NCI-H510A treated with DMSO at 0.1 percent for 48 hours (cell line): Measurements from ENCODE around the gene PCDHB7.
"Not testable (repeated sequence)": the region's sequence is repeated elsewhere in the genome, so short reads cannot be mapped to it uniquely, and the experiment has no call there.

Experiments used
- DNase-seq: peaks from one replicate; lab custom pipeline; 2025; lab: John Stamatoyannopoulos, UW

PCDHB7 gene

DNA sequence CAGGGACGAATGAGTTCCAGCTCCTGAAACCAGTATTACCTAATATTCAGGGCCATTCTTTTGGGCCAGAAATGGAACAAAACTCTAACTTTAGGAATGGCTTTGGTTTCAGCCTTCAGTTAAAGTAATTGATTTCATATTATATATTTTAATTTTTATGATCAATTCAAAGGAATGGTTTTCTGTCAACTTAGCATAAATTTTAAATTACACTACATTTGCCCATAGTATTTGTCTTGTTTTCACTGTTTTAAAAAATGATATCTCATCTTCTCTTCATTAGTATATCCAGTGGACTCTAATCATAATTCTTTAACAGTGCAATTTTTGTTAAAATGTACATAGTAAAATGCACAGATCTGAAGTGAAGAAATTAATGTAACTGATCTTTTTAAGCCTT lies 7.9 kb downstream of the PCDHB7 start:
- DNase-seq, result no peak

GRCh38 chr5:141182248-141182647 lies 9.8 kb downstream of the PCDHB7 start, which contains the start of gene PCDHB16:
PCDHB16 (plus strand) TSS chr5:141182387; CDS start chr5:141182560, 173 bp downstream.
- no peak for DNase-seq

DNA sequence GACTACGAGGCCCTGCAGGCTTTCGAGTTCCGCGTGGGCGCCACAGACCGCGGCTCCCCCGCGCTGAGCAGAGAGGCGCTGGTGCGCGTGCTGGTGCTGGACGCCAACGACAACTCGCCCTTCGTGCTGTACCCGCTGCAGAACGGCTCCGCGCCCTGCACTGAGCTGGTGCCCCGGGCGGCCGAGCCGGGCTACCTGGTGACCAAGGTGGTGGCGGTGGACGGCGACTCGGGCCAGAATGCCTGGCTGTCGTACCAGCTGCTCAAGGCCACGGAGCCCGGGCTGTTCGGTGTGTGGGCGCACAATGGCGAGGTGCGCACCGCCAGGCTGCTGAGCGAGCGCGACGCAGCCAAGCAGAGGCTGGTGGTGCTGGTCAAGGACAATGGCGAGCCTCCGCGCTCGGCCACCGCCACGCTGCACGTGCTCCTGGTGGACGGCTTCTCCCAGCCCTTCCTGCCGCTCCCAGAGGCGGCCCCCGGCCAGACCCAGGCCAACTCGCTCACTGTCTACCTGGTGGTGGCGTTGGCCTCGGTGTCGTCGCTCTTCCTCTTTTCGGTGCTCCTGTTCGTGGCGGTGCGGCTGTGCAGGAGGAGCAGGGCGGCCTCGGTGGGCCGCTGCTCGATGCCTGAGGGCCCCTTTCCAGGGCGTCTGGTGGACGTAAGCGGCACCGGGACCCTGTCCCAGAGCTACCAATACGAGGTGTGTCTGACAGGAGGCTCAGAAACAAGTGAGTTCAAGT lies 11.8 kb downstream of the PCDHB7 start:
- not testable (repeated sequence) for DNase-seq

- no peak for DNase-seq
Measured at GRCh38 chr5:141186897-141187512, 14.6 kb downstream of the PCDHB7 start, which contains the start of gene PCDHB9. PCDHB9 (plus strand) TSS chr5:141187161; CDS start chr5:141187319, 158 bp downstream.

DNA sequence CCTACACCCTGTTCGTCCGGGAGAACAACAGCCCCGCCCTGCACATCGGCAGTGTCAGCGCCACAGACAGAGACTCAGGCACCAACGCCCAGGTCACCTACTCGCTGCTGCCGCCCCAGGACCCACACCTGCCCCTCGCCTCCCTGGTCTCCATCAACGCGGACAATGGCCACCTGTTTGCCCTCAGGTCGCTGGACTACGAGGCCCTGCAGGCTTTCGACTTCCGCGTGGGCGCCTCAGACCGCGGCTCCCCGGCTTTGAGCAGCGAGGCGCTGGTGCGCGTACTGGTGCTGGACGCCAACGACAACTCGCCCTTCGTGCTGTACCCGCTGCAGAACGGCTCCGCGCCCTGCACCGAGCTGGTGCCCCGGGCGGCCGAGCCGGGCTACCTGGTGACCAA lies 16.2 kb downstream of the PCDHB7 start:
- DNase-seq, result not testable (repeated sequence)

DNA sequence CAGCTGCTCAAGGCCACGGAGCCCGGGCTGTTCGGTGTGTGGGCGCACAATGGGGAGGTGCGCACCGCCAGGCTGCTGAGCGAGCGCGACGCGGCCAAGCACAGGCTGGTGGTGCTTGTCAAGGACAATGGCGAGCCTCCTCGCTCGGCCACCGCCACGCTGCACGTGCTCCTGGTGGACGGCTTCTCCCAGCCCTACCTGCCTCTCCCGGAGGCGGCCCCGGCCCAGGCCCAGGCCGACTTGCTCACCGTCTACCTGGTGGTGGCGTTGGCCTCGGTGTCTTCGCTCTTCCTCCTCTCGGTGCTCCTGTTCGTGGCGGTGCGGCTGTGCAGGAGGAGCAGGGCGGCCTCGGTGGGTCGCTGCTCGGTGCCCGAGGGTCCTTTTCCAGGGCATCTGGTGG lies 16.7 kb downstream of the PCDHB7 start:
- not testable (repeated sequence) for DNase-seq

DNA sequence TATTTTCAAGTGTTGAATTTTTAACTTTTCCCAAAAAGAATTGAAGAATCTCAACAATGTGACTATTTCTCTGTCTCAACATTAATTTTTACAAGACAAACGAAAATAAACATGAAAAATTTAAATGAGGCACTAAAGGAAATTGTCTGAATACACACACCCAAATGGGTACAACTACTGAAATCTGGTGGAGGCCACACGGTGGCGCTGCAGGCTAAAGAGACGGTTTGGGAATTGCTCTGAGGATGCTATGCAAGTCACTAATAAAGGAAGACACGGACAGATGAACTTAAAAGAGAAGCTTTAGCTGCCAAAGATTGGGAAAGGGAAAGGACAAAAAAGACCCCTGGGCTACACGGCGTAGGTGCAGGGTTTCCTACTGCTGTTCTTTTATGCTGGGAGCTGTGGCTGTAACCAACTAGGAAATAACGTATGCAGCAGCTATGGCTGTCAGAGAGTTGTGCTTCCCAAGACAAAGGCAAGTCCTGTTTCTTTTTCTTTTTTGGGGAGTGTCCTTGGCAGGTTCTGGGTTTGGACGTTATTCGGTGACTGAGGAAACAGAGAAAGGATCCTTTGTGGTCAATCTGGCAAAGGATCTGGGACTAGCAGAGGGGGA lies 19.8 kb downstream of the PCDHB7 start, which contains the start of gene PCDHB10:
Gene PCDHB10 (plus strand): TSS at position 244 of the 616 bp plus-strand sequence. CDS start 200 bp downstream, at position 444.
- no peak for DNase-seq

DNA sequence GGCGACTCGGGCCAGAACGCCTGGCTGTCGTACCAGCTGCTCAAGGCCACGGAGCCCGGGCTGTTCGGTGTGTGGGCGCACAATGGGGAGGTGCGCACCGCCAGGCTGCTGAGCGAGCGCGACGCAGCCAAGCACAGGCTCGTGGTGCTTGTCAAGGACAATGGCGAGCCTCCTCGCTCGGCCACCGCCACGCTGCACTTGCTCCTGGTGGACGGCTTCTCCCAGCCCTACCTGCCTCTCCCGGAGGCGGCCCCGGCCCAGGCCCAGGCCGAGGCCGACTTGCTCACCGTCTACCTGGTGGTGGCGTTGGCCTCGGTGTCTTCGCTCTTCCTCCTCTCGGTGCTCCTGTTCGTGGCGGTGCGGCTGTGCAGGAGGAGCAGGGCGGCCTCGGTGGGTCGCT lies 21.9 kb downstream of the PCDHB7 start:
- not testable (repeated sequence) for DNase-seq

- no peak for DNase-seq
Measured at GRCh38 chr5:141196363-141196762, 23.9 kb downstream of the PCDHB7 start.

GRCh38 chr5:141199359-141200235 lies 27.2 kb downstream of the PCDHB7 start, which contains the start of gene PCDHB11:
PCDHB11 (plus strand) TSS chr5:141199627; CDS start chr5:141199775, 148 bp downstream.
- DNase-seq, result peak; percentile 33

DNA sequence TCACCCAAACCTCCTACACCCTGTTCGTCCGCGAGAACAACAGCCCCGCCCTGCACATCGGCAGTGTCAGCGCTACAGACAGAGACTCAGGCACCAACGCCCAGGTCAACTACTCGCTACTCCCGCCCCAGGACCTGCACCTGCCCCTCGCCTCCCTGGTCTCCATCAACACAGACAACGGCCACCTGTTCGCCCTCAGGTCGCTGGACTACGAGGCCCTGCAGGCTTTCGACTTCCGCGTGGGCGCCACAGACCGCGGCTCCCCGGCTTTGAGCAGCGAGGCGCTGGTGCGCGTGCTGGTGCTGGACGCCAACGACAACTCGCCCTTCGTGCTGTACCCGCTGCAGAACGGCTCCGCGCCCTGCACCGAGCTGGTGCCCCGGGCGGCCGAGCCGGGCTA lies 28.7 kb downstream of the PCDHB7 start:
- DNase-seq, result not testable (repeated sequence)

DNA sequence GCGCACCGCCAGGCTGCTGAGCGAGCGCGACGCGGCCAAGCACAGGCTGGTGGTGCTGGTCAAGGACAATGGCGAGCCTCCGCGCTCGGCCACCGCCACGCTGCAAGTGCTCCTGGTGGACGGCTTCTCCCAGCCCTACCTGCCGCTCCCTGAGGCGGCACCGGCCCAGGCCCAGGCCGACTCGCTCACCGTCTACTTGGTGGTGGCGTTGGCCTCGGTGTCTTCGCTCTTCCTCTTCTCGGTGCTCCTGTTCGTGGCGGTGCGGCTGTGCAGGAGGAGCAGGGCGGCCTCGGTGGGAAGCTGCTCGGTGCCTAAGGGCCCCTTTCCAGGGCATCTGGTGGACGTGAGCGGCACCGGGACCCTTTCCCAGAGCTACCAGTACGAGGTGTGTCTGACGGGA lies 29.2 kb downstream of the PCDHB7 start:
- DNase-seq, result not testable (repeated sequence)

- DNase-seq, result no peak
Measured at GRCh38 chr5:141208478-141208877, 36.0 kb downstream of the PCDHB7 start, which contains the start of gene PCDHB12. PCDHB12 (plus strand) TSS chr5:141208719; CDS start chr5:141208908, 189 bp downstream.

DNA sequence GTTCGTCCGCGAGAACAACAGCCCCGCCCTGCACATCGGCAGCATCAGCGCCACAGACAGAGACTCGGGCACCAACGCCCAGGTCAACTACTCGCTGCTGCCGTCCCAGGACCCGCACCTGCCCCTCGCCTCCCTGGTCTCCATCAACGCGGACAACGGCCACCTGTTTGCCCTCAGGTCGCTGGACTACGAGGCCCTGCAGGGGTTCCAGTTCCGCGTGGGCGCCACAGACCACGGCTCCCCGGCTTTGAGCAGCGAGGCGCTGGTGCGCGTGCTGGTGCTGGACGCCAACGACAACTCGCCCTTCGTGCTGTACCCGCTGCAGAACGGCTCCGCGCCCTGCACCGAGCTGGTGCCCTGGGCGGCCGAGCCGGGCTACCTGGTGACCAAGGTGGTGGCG lies 37.8 kb downstream of the PCDHB7 start:
- not testable (repeated sequence) for DNase-seq

- DNase-seq, result not testable (repeated sequence)
Measured at GRCh38 chr5:141210849-141211248, 38.4 kb downstream of the PCDHB7 start.

GRCh38 chr5:141213656-141214339 lies 41.4 kb downstream of the PCDHB7 start, which contains the start of gene PCDHB13:
PCDHB13 (plus strand) TSS chr5:141213919; CDS start chr5:141214124, 205 bp downstream.
- DNase-seq, result peak; percentile 50

GRCh38 chr5:141214583-141214982 lies 42.1 kb downstream of the PCDHB7 start:
- DNase-seq, result not testable (repeated sequence)

- not testable (repeated sequence) for DNase-seq
Measured at GRCh38 chr5:141215504-141215903, 43.1 kb downstream of the PCDHB7 start.

DNA sequence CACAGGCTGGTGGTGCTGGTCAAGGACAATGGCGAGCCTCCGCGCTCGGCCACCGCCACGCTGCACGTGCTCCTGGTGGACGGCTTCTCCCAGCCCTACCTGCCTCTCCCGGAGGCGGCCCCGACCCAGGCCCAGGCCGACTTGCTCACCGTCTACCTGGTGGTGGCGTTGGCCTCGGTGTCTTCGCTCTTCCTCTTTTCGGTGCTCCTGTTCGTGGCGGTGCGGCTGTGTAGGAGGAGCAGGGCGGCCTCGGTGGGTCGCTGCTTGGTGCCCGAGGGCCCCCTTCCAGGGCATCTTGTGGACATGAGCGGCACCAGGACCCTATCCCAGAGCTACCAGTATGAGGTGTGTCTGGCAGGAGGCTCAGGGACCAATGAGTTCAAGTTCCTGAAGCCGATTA lies 43.6 kb downstream of the PCDHB7 start:
- not testable (repeated sequence) for DNase-seq

DNA sequence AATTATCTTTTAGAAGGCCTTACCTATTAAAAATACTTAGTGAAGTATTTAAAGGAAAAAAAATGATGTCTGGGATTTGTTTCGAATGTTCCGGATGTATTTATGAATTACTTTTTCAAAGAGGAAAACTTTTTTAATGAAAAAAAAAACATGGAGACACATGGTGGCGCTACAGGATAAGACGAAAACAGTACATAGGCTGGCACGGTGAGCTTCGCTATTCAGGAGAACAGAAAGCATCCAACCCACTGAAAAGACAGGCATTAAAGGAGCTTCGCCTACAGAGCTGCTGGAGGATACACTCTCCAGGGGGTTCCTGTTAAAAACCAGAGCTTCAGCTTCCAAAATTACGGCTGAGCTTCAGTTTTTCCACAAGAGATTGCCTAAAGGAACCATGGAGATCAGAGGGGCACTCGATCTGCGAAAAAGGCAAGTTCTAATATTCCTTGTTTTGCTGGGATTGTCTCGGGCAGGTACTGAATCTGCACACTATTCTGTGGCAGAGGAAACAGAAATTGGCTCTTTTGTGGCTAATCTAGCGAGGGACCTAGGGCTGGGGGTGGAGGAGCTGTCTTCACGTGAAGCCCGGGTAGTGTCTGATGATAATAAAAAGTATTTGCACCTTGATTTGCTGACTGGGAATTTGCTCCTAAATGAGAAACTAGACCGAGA lies 50.8 kb downstream of the PCDHB7 start, which contains the start of gene PCDHB14:
Gene PCDHB14 (plus strand): TSS at position 232 of the 672 bp plus-strand sequence. CDS start 163 bp downstream, at position 395.
- DNase-seq, result no peak
